Activated CD4-positive, alpha-beta T cell treated with anti-CD3 and anti-CD28 coated beads, Interleukin-2, amount 50 U/mL, for 16 hours (primary cell): ENCODE results near the gene TMEM237.

Experiments
- DNase-seq: peaks from one replicate; pipeline ENCODE4 v3.0.0-alpha.2; 2020

The TMEM237 gene

DNA sequence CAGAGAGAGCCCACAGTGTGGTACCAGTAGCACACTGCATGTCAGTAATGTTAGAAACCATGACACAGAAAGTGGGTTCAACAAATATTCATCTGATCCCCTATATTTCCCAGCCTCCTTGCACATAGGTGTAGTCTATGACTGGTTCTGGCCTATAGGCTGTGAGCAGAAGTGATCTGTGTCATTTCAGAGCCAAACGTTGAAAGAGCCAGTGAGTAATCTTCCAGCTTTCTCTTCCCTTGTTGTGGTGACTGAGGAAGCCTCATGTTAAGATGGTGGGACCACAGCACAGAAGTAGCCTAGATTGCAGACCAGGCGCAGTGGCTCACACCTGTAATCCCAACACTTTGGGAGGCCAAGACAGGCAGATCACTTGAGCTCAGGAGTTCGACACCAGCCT, 4.1 kb downstream of the TMEM237 start:
- DNase-seq: peak; percentile 12

- no peak for DNase-seq
Observed at GRCh38 chr2:201638326-201638725, 5.0 kb downstream of the TMEM237 start.

DNA sequence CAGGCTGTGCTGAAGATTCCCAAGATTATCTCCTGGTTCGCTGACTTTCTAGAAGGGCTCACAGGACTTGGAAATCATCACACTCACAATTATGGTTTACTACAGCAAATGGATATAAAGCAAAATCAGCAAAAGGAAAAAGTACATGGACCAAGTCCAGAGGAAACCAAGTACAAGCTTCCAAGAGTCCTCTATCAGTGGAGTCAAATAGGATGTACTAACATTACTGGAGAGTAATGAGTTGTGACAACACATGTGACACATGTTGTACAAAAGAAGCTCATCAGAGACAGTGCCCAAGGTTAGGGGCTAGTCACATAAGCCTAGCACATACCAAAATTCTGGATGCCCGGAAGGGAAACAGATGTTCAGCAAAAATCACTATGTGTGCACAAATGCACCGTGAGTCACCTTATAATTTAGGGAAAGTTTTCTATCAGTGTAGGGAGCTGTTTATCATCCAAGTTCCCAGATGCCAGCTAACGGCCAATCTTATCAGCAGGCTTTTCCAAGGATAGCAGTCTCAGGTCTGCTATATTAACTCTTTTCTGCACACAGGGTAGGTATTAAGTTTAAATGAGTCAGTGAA, 9.5 kb downstream of the TMEM237 start:
- DNase-seq: no peak

DNA sequence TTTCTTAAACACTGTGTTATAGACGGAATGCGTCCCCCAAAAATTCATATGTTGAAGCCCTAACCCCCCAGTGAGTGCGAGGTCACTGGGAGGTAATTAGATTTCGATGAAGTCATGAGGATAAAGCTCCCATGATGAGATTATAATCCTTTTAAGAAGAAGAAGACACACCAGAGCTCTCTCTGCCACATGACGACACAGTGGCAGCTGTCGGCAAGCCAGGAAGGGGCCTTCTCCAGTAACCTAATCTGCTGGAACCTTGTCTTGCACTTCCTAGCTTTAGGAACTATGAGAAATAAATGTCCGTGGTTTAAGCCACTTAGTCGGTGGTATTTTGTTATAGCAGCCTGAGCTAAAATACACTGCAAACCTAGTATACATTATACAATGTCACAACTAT, 12.3 kb downstream of the TMEM237 start:
- DNase-seq: no peak

- no peak for DNase-seq
Observed at GRCh38 chr2:201630577-201630976, 12.7 kb downstream of the TMEM237 start.

- no peak for DNase-seq
Observed at GRCh38 chr2:201628545-201628944, 14.8 kb downstream of the TMEM237 start.

- no peak for DNase-seq
Observed at GRCh38 chr2:201622306-201622970, 20.9 kb downstream of the TMEM237 start.

- DNase-seq: no peak
Observed at GRCh38 chr2:201621293-201621999, 21.9 kb downstream of the TMEM237 start.

GRCh38 chr2:201618744-201619662, 24.3 kb downstream of the TMEM237 start:
- no peak for DNase-seq

DNA sequence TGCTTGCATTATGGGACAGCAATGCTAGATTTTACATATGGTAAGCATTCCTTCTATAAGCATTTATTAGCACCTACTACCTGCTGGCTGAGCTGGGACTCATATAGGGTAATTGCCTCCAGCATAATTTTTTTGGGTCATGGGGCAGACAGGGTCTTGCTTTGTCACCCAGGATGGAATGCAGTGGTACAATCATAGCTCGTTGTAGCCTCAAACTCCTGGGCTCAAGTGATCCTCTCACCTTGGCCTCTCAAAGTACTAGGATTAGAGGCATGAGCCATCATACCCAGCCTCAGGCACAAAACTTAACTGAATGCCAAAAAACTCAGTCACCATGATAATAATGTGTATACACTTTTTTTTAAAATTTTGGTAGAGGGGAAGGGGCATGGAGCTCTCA, 35.3 kb downstream of the TMEM237 start:
- DNase-seq: no peak

- DNase-seq: no peak
Observed at GRCh38 chr2:201607568-201607967, 35.7 kb downstream of the TMEM237 start.

- no peak for DNase-seq
Observed at GRCh38 chr2:201600906-201601305, 42.4 kb downstream of the TMEM237 start.

GRCh38 chr2:201597397-201597796, 45.9 kb downstream of the TMEM237 start:
- no peak for DNase-seq

DNA sequence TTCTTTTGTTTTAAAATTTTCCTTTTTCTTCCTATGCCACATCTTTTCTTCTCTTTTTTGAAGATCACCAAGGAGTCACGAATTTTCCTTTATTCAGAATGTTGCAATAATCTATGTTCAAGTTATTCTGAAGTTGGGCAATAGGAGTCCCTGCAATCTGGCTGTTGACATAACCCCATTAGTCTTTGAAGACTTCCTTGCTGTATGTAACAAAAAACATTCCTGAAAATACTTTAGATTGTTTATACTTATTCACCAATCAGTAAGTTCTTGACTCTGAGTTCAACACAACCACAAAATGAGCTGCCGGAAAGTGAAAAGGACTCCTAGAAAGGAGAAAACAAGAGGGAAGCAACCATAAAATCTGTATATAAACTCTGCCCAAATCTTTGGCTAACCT, 62.8 kb downstream of the TMEM237 start:
- no peak for DNase-seq

- no peak for DNase-seq
Observed at GRCh38 chr2:201579536-201579935, 63.8 kb downstream of the TMEM237 start.

GRCh38 chr2:201575971-201576370, 67.3 kb downstream of the TMEM237 start:
- no peak for DNase-seq

- DNase-seq: no peak
Observed at GRCh38 chr2:201574766-201575165, 68.5 kb downstream of the TMEM237 start.

DNA sequence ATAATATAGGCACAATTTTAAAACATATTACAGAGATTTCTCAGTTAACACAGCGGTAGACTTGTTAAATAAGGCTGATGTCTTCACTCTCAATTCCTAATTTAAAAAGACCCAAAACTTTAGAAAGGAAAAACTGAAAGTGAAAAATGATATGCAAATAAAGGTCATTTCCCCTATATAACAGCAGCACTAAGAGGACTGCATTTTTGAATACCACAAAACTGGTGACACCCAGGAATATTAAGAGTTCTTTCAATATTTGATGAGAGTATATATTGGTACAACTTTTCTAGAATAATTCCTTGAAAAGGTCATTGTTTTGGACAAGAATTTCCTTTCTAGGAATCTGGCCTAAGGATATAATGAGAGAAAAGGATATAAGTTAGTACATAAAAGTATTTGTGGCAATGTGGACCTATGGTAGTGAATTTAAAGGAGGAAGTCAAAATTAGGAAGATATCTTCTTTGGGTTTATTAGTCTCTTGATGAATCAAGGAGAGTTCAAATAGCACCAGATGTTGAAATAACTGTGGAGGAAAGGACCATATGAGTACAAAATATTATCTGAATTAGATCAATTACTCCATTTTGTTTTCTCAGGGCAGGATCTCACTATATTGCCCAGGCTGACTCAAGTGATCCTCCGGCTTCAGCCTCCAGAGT, 70.3 kb downstream of the TMEM237 start:
- DNase-seq: no peak
